Breast epithelium (tissue), 4 donors: ENCODE data around the gene F2RL1. TPM values are rescaled to one million over a fixed set of nuclear protein-coding genes. Genes with fewer than 3 reads are reported as not detected.
"Not testable (repeated sequence)": the region's sequence is repeated elsewhere in the genome, so short reads cannot be mapped to it uniquely, and the experiment has no call there.

Source experiments
- DNase-seq, 2 donors: peaks; one replicate each; pipeline ENCODE4 v3.0.0-alpha.2; 2019; ENCODE audit warnings: low spot score in 2 of 2
- H3K27ac ChIP-seq, 2 donors: fragments of 200-600 bp; sonication (generic) in 1 of 2; one replicate each; pipeline ENCODE4 v1.5.1; 2016 to 2019; ENCODE audit warnings: mild to moderate bottlenecking in 1 of 2
- H3K27me3 ChIP-seq, 2 donors: fragments of 200-600 bp; sonication (generic) in 1 of 2; one replicate each; pipeline versions ENCODE4 v1.5.1 to v1.6.0; 2017 to 2019; ENCODE audit warnings: control low read depth in 1 of 2, mild to moderate bottlenecking in 1 of 2
- H3K36me3 ChIP-seq: fragments of 200-600 bp; one replicate; pipeline ENCODE4 v1.5.1; 2019
- H3K4me1 ChIP-seq, 2 donors: fragments of 200-600 bp; sonication (generic); one replicate each; pipeline ENCODE4 v1.5.1; 2016 to 2019; ENCODE audit warnings: control low read depth in 1 of 2
- H3K4me3 ChIP-seq, 3 donors: fragments of 200-600 bp; sonication (generic); 1 replicate in 2 of 3; 2 replicates in 1 of 3; pipeline ENCODE4 v1.5.1; 2016 to 2019; ENCODE audit warnings: mild to moderate bottlenecking in 3 of 3, moderate library complexity in 2 of 3
- H3K9me3 ChIP-seq, 2 donors: fragments of 200-600 bp; sonication (generic) in 1 of 2; one replicate each; pipeline ENCODE4 v1.5.1; 2016 to 2019; ENCODE audit warnings: control low read depth in 1 of 2
- CTCF ChIP-seq, 3 donors: fragments of 450-650 bp; IDR thresholded peaks; one replicate each; pipeline ENCODE4 v1.5.1; 2016 to 2017; ENCODE audit warnings: antibody characterized with exemption in 3 of 3, mild to moderate bottlenecking in 3 of 3, moderate library complexity in 3 of 3
- POLR2A ChIP-seq: fragments of 450-650 bp; IDR thresholded peaks from one replicate; pipeline ENCODE4 v1.6.1; 2016; ENCODE audit warnings: antibody characterized with exemption, mild to moderate bottlenecking, moderate library complexity
- POLR2AphosphoS5 ChIP-seq, 3 donors: sonication (generic); formaldehyde crosslinking; IDR thresholded peaks; one replicate each; pipeline ENCODE4 v1.6.1; 2017; ENCODE audit warnings: antibody characterized with exemption in 3 of 3
- intact Hi-C: fragments of 100-400 bp; cut with DNase I; formaldehyde crosslinking; loops from one replicate; pipeline ENCODE4 v1.15.1; 2023; ENCODE audit warnings: low total_unique reads
- total RNA-seq, 3 donors: library from RNA; depleted of rRNA; stranded (reverse); fragments of >200 nt; gene quantifications; one replicate each; pipeline ENCODE4 v1.1.0, GENCODE V29; 2016

The F2RL1 gene
- 10 to 100 TPM in 1 of 3 donors, 1 to 10 TPM in 1, under 1 TPM in 1; 0.64 to 13.8 (median 5.6) TPM for total RNA-seq

GRCh38 chr5:76818844-76819831 lies at the start of gene F2RL1:
Gene F2RL1, plus strand, starts transcription at chr5:76819030. Its CDS starts 153 bp downstream, at chr5:76819183.
- Histone ChIP-seq H3K27ac (peak within 1 kb of the TSS; percentile 38 to 55), H3K4me1 (no peaks in the 10 kb centered on the region), H3K9me3 (no peaks in the 10 kb centered on the region), H3K36me3 (no peaks in the 10 kb centered on the region), H3K4me3 (peak within 1 kb of the TSS; percentile 51 to 74 (median 59)), H3K27me3 (no peaks in the 10 kb centered on the region)
- TF ChIP-seq CTCF (IDR thresholded peaks at IDR 0.05) = no peak
- no peak for TF ChIP-seq POLR2A
- peak in 1 of 3 donors; percentile 19 for TF ChIP-seq POLR2AphosphoS5 (IDR thresholded peaks at IDR 0.05)
- peak; percentile 69 to 78 for DNase-seq
- intact Hi-C loops = no loop called here

- H3K9me3 ChIP-seq, DNase-seq, H3K27ac ChIP-seq, H3K4me1 ChIP-seq, H3K4me3 ChIP-seq, H3K27me3 ChIP-seq, intact Hi-C loops, H3K36me3 ChIP-seq: not testable (repeated sequence)
Measured at GRCh38 chr5:76771041-76771440, 47.8 kb upstream of the F2RL1 start.

DNA sequence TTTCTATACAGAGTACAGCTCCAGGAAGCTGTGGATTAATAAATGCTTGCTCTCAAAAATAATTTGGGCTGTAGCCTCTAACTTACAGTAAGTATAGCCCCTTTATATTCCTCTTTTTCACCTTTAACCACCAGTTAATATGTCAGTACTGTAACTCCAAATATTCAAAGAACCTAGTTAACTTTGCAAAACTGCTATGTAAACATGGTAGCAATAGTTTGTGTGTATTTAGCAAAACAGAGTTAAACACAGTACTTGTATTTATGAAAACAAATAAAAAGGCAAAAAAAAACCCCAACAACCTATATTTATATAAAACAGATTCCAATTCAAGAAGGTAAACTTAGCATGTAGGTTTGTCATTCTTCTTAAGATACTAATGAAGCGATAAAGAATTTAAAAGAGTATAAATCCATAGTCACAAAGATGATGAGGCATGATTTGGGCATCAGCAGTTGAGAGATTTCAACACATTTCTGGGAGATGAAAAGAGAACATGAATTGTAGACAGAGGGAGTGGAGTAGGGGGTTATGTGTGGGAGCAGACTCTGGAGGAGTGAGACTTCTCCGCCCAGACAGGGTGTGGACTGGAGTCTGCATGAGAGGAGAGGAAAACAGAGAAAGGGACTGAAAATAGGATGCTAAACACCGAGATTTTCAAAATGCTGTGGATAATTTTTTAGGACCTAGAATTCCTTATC lies 47.0 kb upstream of the F2RL1 start:
- Histone ChIP-seq H3K9me3 (no peaks in the 10 kb centered on the region), H3K4me1 (no peaks in the 10 kb centered on the region), H3K27me3 (no peaks in the 10 kb centered on the region), H3K27ac (no peak overlapping the region), H3K36me3 (no peaks in the 10 kb centered on the region), H3K4me3 (no peak overlapping the region)
- no peak for DNase-seq
- TF ChIP-seq POLR2A = no peak
- TF ChIP-seq CTCF (IDR thresholded peaks at IDR 0.05) = no peak
- no peak for TF ChIP-seq POLR2AphosphoS5 (IDR thresholded peaks at IDR 0.05)
- intact Hi-C loops = no loop called here

DNA sequence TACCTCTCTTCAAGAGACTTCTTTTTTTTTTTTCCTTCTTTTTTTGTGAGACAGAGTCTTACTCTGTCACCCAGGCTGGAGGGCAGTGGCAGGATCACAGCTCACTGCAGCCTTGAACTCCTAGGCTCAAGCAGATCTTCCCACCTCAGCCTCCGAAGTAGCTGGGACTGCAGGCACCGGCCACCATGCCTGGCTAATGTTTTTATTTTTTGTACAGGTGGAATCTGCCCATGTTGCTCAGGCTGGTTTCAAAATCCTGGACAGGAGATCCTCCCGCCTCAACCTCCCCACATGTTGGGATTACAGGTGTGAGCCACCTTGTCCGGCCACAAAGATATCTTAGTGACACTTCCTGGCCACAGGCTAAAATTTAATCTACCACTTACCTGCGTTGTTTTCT lies 42.9 kb upstream of the F2RL1 start:
- Histone ChIP-seq H3K4me3 (no peak overlapping the region), H3K36me3 (no peaks in the 10 kb centered on the region), H3K27me3 (no peaks in the 10 kb centered on the region), H3K4me1 (no peaks in the 10 kb centered on the region), H3K9me3 (no peaks in the 10 kb centered on the region), H3K27ac (no peak overlapping the region)
- TF ChIP-seq POLR2AphosphoS5 (IDR thresholded peaks at IDR 0.05) (no peak), CTCF (IDR thresholded peaks at IDR 0.05) (no peak), POLR2A (no peak)
- no peak for DNase-seq
- intact Hi-C loops = no loop called here

GRCh38 chr5:76776391-76776790 lies 42.4 kb upstream of the F2RL1 start:
- Histone ChIP-seq H3K4me1 (no peaks in the 10 kb centered on the region), H3K36me3 (no peaks in the 10 kb centered on the region), H3K9me3 (no peaks in the 10 kb centered on the region), H3K27ac (no peak overlapping the region), H3K27me3 (no peaks in the 10 kb centered on the region), H3K4me3 (no peak overlapping the region)
- intact Hi-C loops = no loop called here
- DNase-seq = no peak
- no peak for TF ChIP-seq POLR2A
- no peak for TF ChIP-seq CTCF (IDR thresholded peaks at IDR 0.05)
- no peak for TF ChIP-seq POLR2AphosphoS5 (IDR thresholded peaks at IDR 0.05)

DNA sequence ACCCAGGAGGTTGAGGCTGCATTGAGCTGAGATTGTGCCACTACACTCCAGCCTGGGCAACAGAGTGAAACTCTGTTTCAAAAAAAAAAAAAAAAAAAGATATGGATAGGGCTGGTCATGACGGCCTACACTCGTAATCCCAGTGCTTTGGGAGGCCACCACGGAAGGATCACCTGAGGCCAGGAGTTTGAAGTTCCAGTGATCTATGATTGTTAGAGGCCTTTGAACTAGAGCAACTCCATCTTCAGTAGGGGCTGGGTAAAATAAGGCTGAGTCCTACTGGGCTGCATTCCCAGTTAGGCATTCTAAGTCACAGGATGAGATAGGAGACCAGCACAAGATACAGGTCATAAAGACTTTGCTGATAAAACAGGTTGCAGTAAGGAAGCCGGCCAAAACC lies 38.2 kb upstream of the F2RL1 start:
- H3K4me1 ChIP-seq, H3K27ac ChIP-seq, H3K36me3 ChIP-seq, H3K4me3 ChIP-seq, H3K9me3 ChIP-seq, intact Hi-C loops, DNase-seq, H3K27me3 ChIP-seq: not testable (repeated sequence)
